Measurements from ENCODE around the gene ANXA4. TPM values are rescaled to one million over a fixed set of nuclear protein-coding genes. Genes with fewer than 3 reads are reported as not detected.
"Not testable (repeated sequence)": the region's sequence is repeated elsewhere in the genome, so short reads cannot be mapped to it uniquely, and the experiment has no call there.

ANXA4 gene
- polyA plus RNA-seq, 1 donor from 2014 or later: 121 TPM

GRCh38 chr2:69774258-69774983, 32.5 kb downstream of the ANXA4 start:
- H3K27ac Mint-ChIP-seq: peak overlapping the region; percentile 20 to 88 (median 31)
- not testable (repeated sequence) for H3K9me3 Mint-ChIP-seq, H3K27me3 Mint-ChIP-seq, H3K36me3 Mint-ChIP-seq
- H3K4me1 Mint-ChIP-seq: peaks cover 24 to 37% (median 30%) of the 10 kb centered on the region in 3 donors
- H3K4me3 Mint-ChIP-seq: peak overlapping the region in 2 of 4 donors; percentile 17 to 82

DNA sequence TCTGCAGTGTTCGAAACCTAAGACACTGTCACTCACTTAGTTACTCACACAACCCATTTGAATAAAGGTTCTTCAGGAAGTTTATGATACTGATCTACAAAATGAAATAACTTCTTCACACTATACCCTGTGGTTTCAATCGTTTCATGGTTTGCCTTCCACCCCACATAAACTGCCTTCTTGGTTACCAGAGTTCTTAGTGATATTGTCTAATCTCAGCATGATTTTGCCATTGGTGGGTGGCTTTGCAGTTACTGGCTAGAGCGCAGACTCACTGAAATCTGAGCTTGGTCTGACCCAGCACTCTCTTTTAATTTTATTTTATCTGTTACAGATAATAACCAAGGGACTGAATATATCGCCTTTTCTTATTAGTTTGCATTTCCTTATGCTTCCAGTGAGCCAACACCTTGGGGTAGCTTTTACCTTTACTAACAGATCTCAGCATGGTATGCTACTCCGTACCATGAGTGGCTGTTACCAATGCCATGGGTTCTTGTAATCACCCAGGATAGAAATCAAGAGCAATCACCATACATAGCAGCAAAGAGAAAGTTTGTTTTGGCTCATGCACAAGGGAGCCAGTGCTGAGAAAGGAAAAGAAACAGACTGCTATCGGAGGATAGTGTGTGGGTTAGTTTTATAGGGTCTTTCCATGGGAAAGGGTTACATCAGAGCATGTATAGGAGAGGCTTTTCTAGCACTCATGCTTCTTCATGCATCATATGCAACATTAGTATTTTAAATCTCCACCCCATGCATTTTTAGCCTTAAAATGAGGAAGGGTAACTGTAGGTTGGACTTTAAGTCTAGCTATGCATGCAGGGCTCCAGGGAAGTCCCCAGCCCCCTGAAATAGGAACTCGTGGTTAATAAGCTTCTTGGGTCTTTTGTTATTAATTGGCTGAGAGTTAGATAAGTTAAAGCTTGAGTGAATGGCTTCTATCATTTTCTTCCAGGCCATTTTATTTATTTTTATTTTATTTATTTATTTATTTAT, 33.3 kb downstream of the ANXA4 start:
- no peaks in the 10 kb centered on the region for H3K9me3 Mint-ChIP-seq
- peak overlapping the region; percentile 20 to 88 (median 21) for H3K27ac Mint-ChIP-seq
- no peaks in the 10 kb centered on the region for H3K27me3 Mint-ChIP-seq
- H3K4me1 Mint-ChIP-seq: peaks cover 21 to 33% (median 32%) of the 10 kb centered on the region in 3 donors
- H3K4me3 Mint-ChIP-seq: peak overlapping the region; percentile 8 to 82 (median 46)
- no peaks in the 10 kb centered on the region for H3K36me3 Mint-ChIP-seq

DNA sequence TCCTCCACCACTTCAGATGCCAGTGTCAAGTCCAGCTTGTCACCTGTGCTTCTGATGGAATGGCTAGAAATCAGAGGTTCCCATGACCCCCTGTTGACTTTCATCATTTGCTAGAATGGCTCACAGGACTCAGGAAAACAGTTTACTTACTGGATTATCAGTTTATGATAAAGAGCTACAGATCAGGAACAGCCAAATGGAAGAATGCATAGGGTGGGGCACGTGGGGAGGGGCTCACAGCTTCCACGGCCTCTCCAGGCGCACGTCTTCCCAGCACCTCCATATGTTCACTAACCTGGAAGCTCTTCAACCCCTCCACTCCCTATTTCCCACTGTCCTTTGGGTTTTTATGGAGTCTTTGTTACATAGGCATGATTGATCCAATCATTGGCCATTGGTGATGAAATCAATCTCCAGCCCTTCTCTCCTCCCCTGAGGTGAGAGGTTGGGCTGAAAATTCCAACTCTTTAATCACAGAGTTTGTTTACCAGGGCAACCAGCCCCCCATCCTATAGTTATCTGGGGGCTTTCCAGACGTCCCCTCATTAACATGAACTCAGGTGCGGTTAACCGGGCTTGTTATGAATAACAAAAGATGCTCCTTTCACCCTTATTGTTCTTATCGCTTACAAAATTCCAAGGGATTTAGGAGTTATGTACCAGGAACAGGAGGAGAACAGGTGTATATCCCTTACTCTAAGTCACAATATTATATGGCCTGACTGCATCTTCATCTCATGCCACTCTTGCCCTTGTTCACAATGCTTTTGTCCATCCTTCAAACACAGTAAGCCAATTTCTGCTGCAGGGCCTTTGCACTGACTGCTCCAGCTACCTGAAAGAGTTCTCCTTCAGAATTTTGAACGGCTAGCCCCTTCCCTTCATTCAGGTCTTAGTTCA, 35.2 kb downstream of the ANXA4 start:
- H3K27ac Mint-ChIP-seq: peak overlapping the region in 2 of 3 donors; percentile 5 to 26
- H3K4me3 Mint-ChIP-seq: no peak overlapping the region

GRCh38 chr2:69777786-69778105, 35.8 kb downstream of the ANXA4 start:
- Mint-ChIP-seq H3K27ac (peak overlapping the region in 1 of 3 donors; percentile 5), H3K4me3 (no peak overlapping the region), H3K4me1 (peaks cover 20 to 36% (median 30%) of the 10 kb centered on the region in 3 donors), H3K27me3 (peaks cover 2% of the 10 kb centered on the region), H3K9me3 (no peaks in the 10 kb centered on the region), H3K36me3 (no peaks in the 10 kb centered on the region)

More for the DNA sequence above, 35.2 kb downstream of the ANXA4 start:
- H3K4me1 Mint-ChIP-seq: peaks cover 20 to 38% (median 31%) of the 10 kb centered on the region in 3 donors
- H3K9me3 Mint-ChIP-seq: no peaks in the 10 kb centered on the region
- no peaks in the 10 kb centered on the region for H3K36me3 Mint-ChIP-seq
- peaks cover 2% of the 10 kb centered on the region for H3K27me3 Mint-ChIP-seq

GRCh38 chr2:69779258-69780001, 37.5 kb downstream of the ANXA4 start:
- no peak overlapping the region for H3K27ac Mint-ChIP-seq
- H3K4me1 Mint-ChIP-seq: peaks cover 18 to 32% (median 24%) of the 10 kb centered on the region in 3 donors
- H3K4me3 Mint-ChIP-seq: no peak overlapping the region
- H3K9me3 Mint-ChIP-seq: no peaks in the 10 kb centered on the region
- no peaks in the 10 kb centered on the region for H3K36me3 Mint-ChIP-seq
- peaks cover 2% of the 10 kb centered on the region for H3K27me3 Mint-ChIP-seq

GRCh38 chr2:69780921-69781320, 39.0 kb downstream of the ANXA4 start:
- no peaks in the 10 kb centered on the region for H3K36me3 Mint-ChIP-seq
- no peak overlapping the region for H3K4me3 Mint-ChIP-seq
- peaks cover 2% of the 10 kb centered on the region for H3K27me3 Mint-ChIP-seq
- no peaks in the 10 kb centered on the region for H3K9me3 Mint-ChIP-seq
- H3K27ac Mint-ChIP-seq: peak overlapping the region in 1 of 3 donors; percentile 86
- peaks cover 5 to 26% (median 11%) of the 10 kb centered on the region in 3 donors for H3K4me1 Mint-ChIP-seq

- H3K36me3 Mint-ChIP-seq: peaks cover 3% of the 10 kb centered on the region
- H3K4me1 Mint-ChIP-seq: peaks cover 3 to 26% (median 10%) of the 10 kb centered on the region in 3 donors
- peaks cover 2% of the 10 kb centered on the region for H3K27me3 Mint-ChIP-seq
- no peaks in the 10 kb centered on the region for H3K9me3 Mint-ChIP-seq
- peak overlapping the region in 2 of 3 donors; percentile 23 to 60 for H3K27ac Mint-ChIP-seq
- H3K4me3 Mint-ChIP-seq: no peak overlapping the region
Measured at GRCh38 chr2:69781321-69782248, 39.7 kb downstream of the ANXA4 start.

- H3K27ac Mint-ChIP-seq: no peak overlapping the region
- peaks cover 5 to 38% (median 12%) of the 10 kb centered on the region in 3 donors for H3K4me1 Mint-ChIP-seq
- H3K9me3 Mint-ChIP-seq: peaks cover 0 to 1% (median 0%) of the 10 kb centered on the region in 3 donors
- peaks cover 2% of the 10 kb centered on the region for H3K27me3 Mint-ChIP-seq
- no peak overlapping the region for H3K4me3 Mint-ChIP-seq
- H3K36me3 Mint-ChIP-seq: peaks cover 7% of the 10 kb centered on the region
Measured at GRCh38 chr2:69784228-69784627, 42.3 kb downstream of the ANXA4 start.

DNA sequence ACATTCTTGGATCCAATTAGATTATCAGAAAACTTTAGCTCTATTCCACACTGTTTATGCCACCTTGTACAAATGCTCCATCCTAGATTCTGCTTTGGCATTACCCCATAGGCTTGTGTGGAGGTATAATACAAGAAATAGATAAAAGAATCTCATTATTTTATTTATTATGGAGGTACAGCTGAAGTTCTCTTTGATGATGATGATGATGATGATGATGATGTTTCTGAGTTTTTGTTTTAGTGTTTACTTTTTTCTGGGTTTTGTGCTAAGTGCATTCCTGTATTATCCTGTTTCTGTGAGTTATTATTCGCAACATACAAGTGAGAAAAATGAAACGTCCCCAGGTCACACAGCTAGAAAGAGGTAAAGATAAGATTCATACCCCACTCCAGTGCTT, 43.4 kb downstream of the ANXA4 start:
- Mint-ChIP-seq H3K4me1 (peaks cover 17 to 44% (median 23%) of the 10 kb centered on the region in 3 donors), H3K27me3 (peaks cover 2% of the 10 kb centered on the region), H3K36me3 (peaks cover 7% of the 10 kb centered on the region), H3K4me3 (no peak overlapping the region), H3K27ac (no peak overlapping the region), H3K9me3 (peaks cover 0 to 1% (median 0%) of the 10 kb centered on the region in 3 donors)

DNA sequence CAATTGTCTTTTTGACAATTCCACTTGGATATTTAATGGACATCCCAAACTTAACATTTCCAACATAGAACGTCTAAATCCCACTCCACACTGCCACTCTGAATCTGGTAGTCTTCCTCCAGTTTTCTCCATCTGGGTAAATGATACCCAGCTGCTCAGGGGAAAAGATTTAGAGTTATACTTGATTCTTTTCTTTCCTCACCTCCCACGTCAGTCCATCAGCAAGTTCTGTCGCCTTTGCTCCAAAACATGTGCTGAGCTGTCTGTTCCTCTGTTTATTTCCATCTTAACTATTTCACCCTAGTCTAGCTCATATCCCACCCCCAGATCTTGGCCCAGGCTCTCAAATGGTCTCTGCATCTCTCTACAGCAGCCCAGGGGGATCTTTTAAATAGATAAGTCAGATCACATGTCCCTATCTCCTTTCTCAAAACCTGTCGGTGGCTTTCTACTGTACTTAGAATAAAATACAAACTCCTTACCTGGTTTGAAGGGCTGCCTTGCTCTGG, 44.2 kb downstream of the ANXA4 start:
- peaks cover 18 to 44% (median 28%) of the 10 kb centered on the region in 3 donors for H3K4me1 Mint-ChIP-seq
- no peak overlapping the region for H3K27ac Mint-ChIP-seq
- peaks cover 0 to 1% (median 0%) of the 10 kb centered on the region in 3 donors for H3K9me3 Mint-ChIP-seq
- H3K27me3 Mint-ChIP-seq: no peaks in the 10 kb centered on the region
- H3K36me3 Mint-ChIP-seq: peaks cover 7% of the 10 kb centered on the region
- H3K4me3 Mint-ChIP-seq: no peak overlapping the region

DNA sequence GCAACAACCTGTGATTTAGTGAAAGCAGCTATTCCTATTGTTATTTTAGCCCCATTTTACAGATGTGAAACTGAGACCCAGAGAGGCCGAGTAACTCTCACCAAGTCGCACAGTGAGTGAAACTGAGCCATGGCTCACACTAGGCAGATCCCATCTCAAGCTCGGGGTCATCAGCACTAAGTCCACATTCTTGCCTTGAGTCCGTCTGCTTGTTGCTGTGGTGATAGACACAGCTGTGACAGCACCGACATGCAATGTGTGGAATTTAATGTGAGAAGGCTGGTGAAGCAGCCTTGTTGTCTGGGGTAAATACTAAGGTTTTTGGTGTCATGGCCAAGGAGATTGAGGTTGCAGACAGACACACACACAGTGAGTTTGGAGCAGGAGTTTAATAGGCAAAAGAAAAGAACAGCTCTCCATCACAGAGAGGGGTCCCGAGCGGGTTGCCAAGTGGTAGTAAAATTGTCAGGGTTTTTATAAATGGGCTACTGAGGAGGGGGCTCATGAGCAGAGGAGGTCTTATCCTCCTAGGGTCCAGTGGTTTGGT, 47.3 kb downstream of the ANXA4 start:
- Mint-ChIP-seq H3K27ac (peak overlapping the region; percentile 0 to 67 (median 1)), H3K4me3 (peak overlapping the region in 2 of 4 donors; percentile 55 to 92), H3K36me3 (peaks cover 7% of the 10 kb centered on the region), H3K9me3 (peaks cover 0 to 1% (median 0%) of the 10 kb centered on the region in 3 donors), H3K4me1 (peaks cover 18 to 36% (median 25%) of the 10 kb centered on the region in 3 donors), H3K27me3 (no peaks in the 10 kb centered on the region)

DNA sequence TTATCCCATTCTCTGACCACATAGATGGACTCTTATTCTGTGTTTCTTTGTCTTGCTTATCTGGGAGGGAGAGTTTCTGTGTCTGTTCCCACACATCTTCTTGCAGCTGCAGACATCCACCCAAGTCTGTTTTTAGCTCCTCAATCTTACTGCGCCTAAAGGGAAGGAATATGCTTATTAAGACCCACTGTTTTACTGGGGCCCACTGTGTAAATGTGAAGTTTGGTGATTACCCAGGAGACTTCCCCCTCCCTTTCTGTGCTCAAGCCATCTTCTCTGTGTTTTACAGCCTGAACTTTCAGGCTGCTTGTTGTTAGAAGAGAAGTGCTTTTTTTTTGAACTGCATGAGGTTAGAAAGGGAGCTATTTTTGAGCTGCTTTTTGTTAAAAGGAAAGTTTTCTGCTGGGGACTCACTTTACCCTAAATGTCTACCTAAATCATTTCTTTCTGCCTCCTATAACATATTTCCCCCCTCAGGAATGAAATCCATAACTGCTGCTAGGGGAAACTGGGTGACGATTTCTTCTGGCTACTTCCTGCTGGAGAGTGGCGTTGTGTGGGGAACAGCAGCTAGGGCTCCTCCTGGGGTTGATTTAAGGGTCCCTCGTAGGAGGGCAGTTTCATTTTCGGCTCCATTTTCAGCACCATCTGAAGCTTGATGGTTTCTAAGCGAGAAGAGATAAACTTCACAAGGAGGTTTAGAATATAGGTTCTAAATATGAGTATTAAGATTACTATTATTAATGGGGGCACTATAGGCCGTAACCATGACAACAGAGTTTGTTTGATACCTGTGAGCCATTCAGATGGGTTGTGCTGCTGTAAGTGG, 48.1 kb downstream of the ANXA4 start:
- Mint-ChIP-seq H3K9me3 (peaks cover 0 to 1% (median 0%) of the 10 kb centered on the region in 3 donors), H3K27me3 (no peaks in the 10 kb centered on the region), H3K4me3 (peak overlapping the region; percentile 55 to 92 (median 66)), H3K4me1 (peaks cover 18 to 32% (median 25%) of the 10 kb centered on the region in 3 donors), H3K27ac (peak overlapping the region; percentile 1 to 67 (median 16)), H3K36me3 (peaks cover 7% of the 10 kb centered on the region)

All from IgD-negative memory B cell (primary cell).